Activated naive CD4-positive, alpha-beta T cell treated with anti-CD3 and anti-CD28 coated beads, Interleukin-2, amount 50 U/mL, for 24 hours (primary cell): ENCODE measurements around the gene ARSG.

Experiments
- H3K27ac Mint-ChIP-seq: one replicate; pipeline ENCODE4 v1.8.0; 2021; ENCODE audit warnings: mild to moderate bottlenecking, mixed read lengths
- H3K27me3 Mint-ChIP-seq: one replicate; pipeline ENCODE4 v1.8.0; 2021; ENCODE audit warnings: mixed read lengths
- H3K36me3 Mint-ChIP-seq: one replicate; pipeline ENCODE4 v1.8.0; 2021; ENCODE audit warnings: mixed read lengths
- H3K4me1 Mint-ChIP-seq: one replicate; pipeline ENCODE4 v1.8.0; 2021; ENCODE audit warnings: mixed read lengths
- H3K4me3 Mint-ChIP-seq: one replicate; pipeline ENCODE4 v1.8.0; 2021; ENCODE audit warnings: mild to moderate bottlenecking, mixed read lengths
- H3K9me3 Mint-ChIP-seq: one replicate; pipeline ENCODE4 v1.8.0; 2021; ENCODE audit warnings: mixed read lengths

ARSG gene

DNA sequence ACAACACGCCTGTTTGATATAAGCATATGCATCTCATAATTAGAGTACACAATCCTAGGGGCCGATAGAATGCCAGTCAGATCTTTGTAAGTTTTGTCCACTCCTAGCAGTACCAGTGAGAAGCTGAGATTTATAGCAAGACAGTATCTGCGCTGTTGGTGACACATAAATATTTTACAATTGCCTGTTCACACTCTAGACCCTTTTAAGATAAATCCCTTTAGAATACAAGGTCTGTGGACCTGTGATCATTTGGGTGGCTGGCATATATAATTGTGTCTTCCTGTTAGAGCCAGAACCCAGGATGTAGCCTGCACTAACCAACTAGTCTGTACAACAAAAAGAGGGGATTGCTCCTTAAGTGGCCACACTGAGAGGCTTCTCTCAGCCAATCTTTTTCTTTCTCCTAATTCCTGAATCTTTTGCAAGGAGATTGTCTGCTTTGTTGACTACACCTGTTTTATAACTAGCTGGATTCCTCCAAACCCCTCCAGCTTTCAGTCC lies 91.3 kb downstream of the ARSG start:
- no peaks in the 10 kb centered on the region for H3K27me3 Mint-ChIP-seq
- no peaks in the 10 kb centered on the region for H3K36me3 Mint-ChIP-seq
- H3K4me3 Mint-ChIP-seq, result no peak overlapping the region
- H3K4me1 Mint-ChIP-seq, result peaks cover 27% of the 10 kb centered on the region
- no peaks in the 10 kb centered on the region for H3K9me3 Mint-ChIP-seq
- H3K27ac Mint-ChIP-seq, result no peak overlapping the region

DNA sequence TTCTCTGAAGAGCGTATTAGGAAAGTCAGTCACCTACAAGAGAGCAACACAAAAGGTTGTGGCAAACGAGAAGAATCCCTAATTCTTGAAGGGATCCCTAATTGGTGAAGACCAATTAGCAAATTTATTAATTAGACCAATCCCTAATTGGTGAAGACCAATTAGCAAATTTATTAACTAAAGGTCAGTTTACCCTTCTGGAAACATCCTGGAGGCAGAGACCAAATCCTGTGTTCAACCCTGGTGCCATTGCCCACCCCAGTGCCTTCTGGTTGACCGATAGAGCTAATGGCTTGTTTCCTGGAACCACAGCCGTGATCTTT lies 91.8 kb downstream of the ARSG start:
- Mint-ChIP-seq H3K9me3 (no peaks in the 10 kb centered on the region), H3K27ac (no peak overlapping the region), H3K27me3 (no peaks in the 10 kb centered on the region), H3K4me3 (no peak overlapping the region), H3K4me1 (peaks cover 27% of the 10 kb centered on the region), H3K36me3 (no peaks in the 10 kb centered on the region)

DNA sequence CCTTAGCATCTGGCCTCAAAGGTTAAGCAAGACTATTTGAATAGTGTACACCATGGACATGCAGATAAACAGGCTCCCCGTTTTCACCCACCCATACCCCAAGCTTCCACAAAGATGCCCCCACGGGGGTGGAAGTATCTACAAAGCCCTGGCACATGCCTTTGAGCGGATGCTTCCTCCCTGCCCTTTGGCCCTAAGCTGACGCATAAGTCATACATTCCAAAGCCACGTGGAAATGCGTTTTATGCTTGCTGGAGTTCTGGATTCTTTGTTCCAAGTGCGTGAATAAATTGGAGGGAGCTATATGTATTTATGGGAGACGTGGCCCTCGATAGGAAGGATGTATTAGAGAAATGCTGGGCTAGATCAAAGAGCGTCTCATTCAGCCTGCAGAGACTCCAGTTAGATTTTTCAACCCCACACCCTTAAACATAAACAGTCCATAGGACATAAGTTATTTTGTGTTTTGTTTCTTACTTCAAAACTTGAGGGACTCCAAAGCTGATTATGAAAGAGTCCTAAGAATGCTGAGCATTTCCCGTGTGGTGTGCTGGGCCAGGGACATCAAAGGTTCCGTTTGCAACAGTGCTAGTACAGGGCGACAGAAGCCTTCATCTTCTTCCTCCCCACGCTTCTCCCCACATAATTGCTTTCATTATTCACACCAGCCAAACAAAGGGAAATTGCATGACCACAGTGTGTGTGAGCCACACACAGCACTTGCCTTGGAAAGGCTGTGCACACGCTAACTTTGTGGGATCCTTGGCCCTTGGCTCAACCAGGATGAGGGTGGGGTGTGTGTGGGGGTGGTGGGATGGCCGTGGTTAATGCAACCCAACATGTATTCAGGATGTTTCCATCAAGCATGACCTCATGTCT lies 92.4 kb downstream of the ARSG start:
- Mint-ChIP-seq H3K4me3 (peak overlapping the region; percentile 45), H3K36me3 (no peaks in the 10 kb centered on the region), H3K27me3 (no peaks in the 10 kb centered on the region), H3K9me3 (no peaks in the 10 kb centered on the region), H3K27ac (peak overlapping the region; percentile 49), H3K4me1 (peaks cover 27% of the 10 kb centered on the region)

GRCh38 chr17:68384471-68384870 lies 93.2 kb downstream of the ARSG start:
- no peak overlapping the region for H3K4me3 Mint-ChIP-seq
- H3K27ac Mint-ChIP-seq, result peak overlapping the region; percentile 49
- H3K9me3 Mint-ChIP-seq, result no peaks in the 10 kb centered on the region
- H3K36me3 Mint-ChIP-seq, result no peaks in the 10 kb centered on the region
- no peaks in the 10 kb centered on the region for H3K27me3 Mint-ChIP-seq
- peaks cover 27% of the 10 kb centered on the region for H3K4me1 Mint-ChIP-seq

GRCh38 chr17:68384941-68385340 lies 93.6 kb downstream of the ARSG start:
- no peak overlapping the region for H3K27ac Mint-ChIP-seq

GRCh38 chr17:68385490-68386215 lies 94.4 kb downstream of the ARSG start:
- no peaks in the 10 kb centered on the region for H3K36me3 Mint-ChIP-seq
- no peak overlapping the region for H3K27ac Mint-ChIP-seq
- H3K4me3 Mint-ChIP-seq, result no peak overlapping the region

More at GRCh38 chr17:68384941-68385340, 93.6 kb downstream of the ARSG start:
- Mint-ChIP-seq H3K27me3 (no peaks in the 10 kb centered on the region), H3K4me1 (peaks cover 27% of the 10 kb centered on the region), H3K36me3 (no peaks in the 10 kb centered on the region), H3K4me3 (no peak overlapping the region), H3K9me3 (no peaks in the 10 kb centered on the region)

DNA sequence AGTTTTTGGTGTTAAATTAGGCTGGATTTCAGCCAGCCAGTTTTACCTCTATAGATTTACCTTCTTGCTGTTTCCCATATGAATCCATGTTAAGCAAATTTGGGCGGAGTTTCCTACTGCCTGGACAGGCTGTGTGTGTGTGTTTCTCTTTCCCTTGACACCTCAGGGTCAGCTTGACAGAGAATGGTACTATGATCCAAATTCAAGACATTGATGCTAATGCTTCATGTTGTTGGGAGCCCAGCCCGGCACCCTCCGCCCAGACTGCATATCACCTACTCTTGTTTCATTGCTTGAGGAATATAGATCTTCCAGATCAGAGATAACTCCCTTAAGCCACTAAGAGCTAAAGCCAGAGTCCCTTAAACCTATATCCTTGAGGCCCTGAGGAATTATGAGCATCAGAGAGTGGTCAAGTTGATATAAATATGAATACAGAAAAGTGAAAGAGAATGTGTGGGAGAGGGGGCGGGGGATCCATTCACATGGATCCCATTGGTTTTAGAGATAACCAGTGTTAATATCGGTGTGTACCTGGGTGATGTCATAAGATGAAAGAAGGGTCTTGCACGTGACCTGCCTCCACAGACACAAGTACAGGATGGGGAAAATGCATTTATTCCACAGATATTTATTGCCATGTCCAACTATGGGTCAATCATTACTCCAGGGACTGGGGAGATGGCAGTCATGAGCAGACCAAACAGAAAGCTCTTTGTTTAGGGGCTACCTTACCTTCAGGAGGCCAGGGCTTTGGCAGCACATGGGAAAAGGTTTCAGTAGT lies 96.3 kb downstream of the ARSG start:
- H3K27me3 Mint-ChIP-seq, result no peaks in the 10 kb centered on the region
- no peaks in the 10 kb centered on the region for H3K9me3 Mint-ChIP-seq
- no peaks in the 10 kb centered on the region for H3K36me3 Mint-ChIP-seq
- H3K4me3 Mint-ChIP-seq, result no peak overlapping the region
- peak overlapping the region; percentile 25 for H3K27ac Mint-ChIP-seq
- H3K4me1 Mint-ChIP-seq, result peaks cover 22% of the 10 kb centered on the region

More at GRCh38 chr17:68385490-68386215, 94.4 kb downstream of the ARSG start:
- no peaks in the 10 kb centered on the region for H3K9me3 Mint-ChIP-seq
- no peaks in the 10 kb centered on the region for H3K27me3 Mint-ChIP-seq
- peaks cover 27% of the 10 kb centered on the region for H3K4me1 Mint-ChIP-seq

DNA sequence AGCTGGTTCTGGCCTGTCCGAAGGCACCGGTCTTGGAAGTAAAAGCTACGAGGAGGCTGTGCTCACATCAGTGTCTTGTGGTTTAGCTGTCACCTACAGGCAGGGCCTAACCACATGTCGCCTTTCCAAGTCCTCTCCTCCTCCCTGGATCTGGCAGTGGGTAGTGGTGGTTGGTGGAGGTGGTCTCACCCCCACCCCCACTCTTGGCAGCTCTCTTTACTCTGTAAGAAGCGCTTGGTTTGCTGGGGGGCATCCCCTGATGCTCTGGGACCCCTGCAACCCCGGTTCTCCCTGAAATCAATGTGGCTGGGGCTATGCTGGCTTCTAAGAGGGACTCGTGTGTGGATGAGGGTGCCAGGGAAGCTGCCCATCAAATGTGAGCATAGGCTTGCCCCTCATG lies 97.7 kb downstream of the ARSG start:
- no peaks in the 10 kb centered on the region for H3K9me3 Mint-ChIP-seq
- no peak overlapping the region for H3K4me3 Mint-ChIP-seq
- H3K4me1 Mint-ChIP-seq, result peaks cover 7% of the 10 kb centered on the region
- H3K27me3 Mint-ChIP-seq, result no peaks in the 10 kb centered on the region
- peaks cover 2% of the 10 kb centered on the region for H3K36me3 Mint-ChIP-seq
- no peak overlapping the region for H3K27ac Mint-ChIP-seq

DNA sequence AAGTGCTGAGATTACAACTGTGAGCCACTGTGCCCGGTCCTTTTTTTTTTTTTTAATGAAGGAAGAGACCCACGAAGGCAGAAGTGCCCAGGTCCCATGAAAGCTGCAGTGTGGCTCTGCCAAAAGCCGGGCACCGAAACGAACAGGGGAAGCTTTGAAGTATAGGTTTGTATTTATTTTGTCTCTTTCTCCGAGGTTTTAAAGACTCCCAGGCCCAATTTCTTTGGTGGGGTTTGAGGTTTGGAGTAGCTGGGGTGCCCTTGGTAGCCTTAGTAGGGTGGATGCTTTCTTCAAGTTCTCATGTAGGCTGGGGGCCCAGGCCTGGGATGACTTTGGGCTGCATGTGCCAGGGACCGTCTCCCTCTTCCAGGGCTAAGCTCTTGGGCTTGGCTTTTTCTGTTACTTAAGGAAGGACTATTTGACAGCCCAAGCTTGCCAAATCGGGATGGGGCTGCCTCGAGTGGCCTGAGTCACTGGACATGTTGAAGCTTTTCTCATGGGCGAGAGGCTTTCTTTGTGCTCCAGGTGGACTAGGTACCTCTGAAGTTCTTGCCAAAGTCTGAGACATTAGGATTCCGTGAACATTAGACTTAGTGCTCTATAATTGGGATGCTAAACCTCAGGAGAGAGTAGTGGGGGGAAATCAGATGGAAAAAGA lies 99.7 kb downstream of the ARSG start:
- H3K36me3 Mint-ChIP-seq, result peaks cover 8% of the 10 kb centered on the region
- no peak overlapping the region for H3K27ac Mint-ChIP-seq
- H3K9me3 Mint-ChIP-seq, result no peaks in the 10 kb centered on the region
- H3K4me3 Mint-ChIP-seq, result no peak overlapping the region
- no peaks in the 10 kb centered on the region for H3K4me1 Mint-ChIP-seq
- no peaks in the 10 kb centered on the region for H3K27me3 Mint-ChIP-seq

GRCh38 chr17:68391561-68392268 lies 100.4 kb downstream of the ARSG start:
- Mint-ChIP-seq H3K27me3 (no peaks in the 10 kb centered on the region), H3K4me3 (no peak overlapping the region), H3K36me3 (peaks cover 8% of the 10 kb centered on the region), H3K9me3 (no peaks in the 10 kb centered on the region), H3K27ac (no peak overlapping the region), H3K4me1 (peaks cover 2% of the 10 kb centered on the region)

DNA sequence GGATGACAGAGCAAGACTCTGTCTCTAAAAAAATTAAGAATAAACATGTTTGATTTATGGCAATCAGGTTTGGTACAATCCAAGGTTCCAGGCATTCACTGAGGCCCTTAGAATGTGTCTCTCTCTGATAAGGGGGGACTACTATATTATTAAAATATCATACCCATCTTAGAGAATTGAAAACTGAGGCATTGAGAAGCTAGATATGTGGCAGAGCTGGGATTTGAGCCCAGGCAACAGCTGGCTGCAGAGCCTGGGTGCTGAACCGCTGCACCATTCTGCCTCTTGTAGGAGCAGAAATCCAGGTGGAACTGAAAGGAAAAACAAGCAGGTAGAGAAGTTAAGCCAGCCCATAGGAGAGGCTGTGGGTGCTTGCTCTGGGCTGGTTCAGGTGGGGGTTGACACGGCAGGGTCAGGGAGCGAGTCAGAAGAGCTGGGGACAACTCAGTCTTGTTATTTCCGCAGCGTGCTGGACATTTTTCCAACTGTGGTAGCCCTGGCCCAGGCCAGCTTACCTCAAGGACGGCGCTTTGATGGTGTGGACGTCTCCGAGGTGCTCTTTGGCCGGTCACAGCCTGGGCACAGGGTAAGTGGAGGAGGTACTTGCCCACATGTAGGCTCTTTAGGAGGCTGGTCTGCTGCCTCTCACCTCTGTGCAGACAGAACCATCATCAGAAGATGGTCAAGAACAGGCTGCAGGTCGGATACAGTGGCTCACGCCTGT lies 103.5 kb downstream of the ARSG start:
- Mint-ChIP-seq H3K27ac (no peak overlapping the region), H3K9me3 (no peaks in the 10 kb centered on the region), H3K36me3 (peaks cover 8% of the 10 kb centered on the region), H3K4me3 (no peak overlapping the region), H3K4me1 (peaks cover 23% of the 10 kb centered on the region), H3K27me3 (no peaks in the 10 kb centered on the region)

DNA sequence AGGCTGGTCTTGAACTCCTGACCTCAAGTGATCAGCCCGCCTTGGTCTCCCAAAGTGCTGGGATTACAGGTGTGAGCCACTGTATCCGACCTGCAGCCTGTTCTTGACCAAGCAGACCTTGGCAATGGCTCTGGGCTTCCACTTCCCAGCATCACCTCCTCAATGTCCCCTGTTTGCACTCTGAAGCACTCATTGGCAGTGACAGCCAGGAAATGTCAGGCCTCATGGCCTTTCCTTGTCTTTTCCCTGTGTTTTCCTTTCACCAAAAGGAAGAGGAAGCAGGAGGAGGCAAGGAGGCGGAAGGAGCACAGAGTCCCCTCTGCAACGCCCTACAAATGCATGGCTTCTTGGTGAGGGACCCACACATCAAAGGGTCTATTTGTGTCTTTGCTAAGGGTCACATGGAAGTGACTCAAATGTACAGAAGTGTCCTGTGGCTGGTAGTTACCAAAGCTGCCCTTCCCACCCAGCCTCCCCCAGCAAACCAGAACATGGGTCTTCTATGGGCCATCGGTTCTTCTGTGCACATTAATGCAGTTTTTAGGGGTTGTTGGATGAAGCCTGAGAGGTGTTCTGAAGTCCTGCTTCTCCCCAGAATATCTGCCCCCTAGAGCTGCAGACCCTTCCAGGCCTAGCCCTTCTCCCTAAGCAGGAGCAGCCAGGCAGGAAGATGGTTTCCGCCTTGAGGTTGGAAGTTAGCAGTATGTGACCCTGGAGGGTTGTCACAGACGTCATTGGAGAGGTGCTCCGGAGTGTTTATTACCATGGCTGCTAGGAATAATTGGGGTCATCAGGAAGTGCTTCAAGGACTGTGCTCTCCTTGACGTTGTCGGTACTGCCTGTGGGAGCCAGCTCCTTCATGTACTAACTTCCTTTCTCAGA lies 105.2 kb downstream of the ARSG start:
- Mint-ChIP-seq H3K4me1 (peaks cover 33% of the 10 kb centered on the region), H3K36me3 (peaks cover 8% of the 10 kb centered on the region), H3K4me3 (no peak overlapping the region), H3K27ac (peak overlapping the region; percentile 70), H3K9me3 (no peaks in the 10 kb centered on the region), H3K27me3 (no peaks in the 10 kb centered on the region)

GRCh38 chr17:68397108-68397536 lies 105.8 kb downstream of the ARSG start:
- Mint-ChIP-seq H3K9me3 (no peaks in the 10 kb centered on the region), H3K36me3 (peaks cover 8% of the 10 kb centered on the region), H3K27me3 (no peaks in the 10 kb centered on the region), H3K27ac (peak overlapping the region; percentile 70), H3K4me3 (no peak overlapping the region), H3K4me1 (peaks cover 33% of the 10 kb centered on the region)
